ENCODE measurements around the gene GPRIN2. TPM values are rescaled to one million over a fixed set of nuclear protein-coding genes. Genes with fewer than 3 reads are reported as not detected.

The GPRIN2 gene
- total RNA-seq, 2 experiments from 2014 or later: not detected

DNA sequence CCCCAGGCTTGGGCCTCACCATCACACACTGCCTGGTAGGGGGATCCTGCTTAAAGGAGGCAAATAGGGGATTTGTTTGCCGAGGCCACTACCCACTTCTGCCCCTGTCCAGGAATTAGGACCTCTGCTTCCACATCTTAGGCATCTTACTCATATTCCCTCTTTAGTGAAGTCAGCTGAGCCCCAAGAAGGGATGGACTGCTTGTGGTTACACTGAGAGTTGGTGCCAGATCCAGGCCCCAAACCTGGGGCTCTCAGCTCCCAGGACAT lies 1.6 kb upstream of the GPRIN2 start:
- ChIA-PET POLR2A (no interaction called here), CTCF (no interaction called here)
- intact Hi-C loops (cut with DNase I, micrococcal nuclease): loop anchor here in 1 of 2 experiments (10.0 kb wide), 1 partner anchor 1677 kb away; no protein-coding TSS in a partner anchor
- TF ChIP-seq, protein P1, sequence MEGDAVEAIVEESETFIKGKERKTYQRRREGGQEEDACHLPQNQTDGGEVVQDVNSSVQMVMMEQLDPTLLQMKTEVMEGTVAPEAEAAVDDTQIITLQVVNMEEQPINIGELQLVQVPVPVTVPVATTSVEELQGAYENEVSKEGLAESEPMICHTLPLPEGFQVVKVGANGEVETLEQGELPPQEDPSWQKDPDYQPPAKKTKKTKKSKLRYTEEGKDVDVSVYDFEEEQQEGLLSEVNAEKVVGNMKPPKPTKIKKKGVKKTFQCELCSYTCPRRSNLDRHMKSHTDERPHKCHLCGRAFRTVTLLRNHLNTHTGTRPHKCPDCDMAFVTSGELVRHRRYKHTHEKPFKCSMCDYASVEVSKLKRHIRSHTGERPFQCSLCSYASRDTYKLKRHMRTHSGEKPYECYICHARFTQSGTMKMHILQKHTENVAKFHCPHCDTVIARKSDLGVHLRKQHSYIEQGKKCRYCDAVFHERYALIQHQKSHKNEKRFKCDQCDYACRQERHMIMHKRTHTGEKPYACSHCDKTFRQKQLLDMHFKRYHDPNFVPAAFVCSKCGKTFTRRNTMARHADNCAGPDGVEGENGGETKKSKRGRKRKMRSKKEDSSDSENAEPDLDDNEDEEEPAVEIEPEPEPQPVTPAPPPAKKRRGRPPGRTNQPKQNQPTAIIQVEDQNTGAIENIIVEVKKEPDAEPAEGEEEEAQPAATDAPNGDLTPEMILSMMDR (IDR thresholded peaks at IDR 0.05): no peak
- ATAC-seq (ENCODE audit: poor library complexity): no peak
- H3K9me3 Mint-ChIP-seq: no peaks in the 10 kb centered on the region
- no peak overlapping the region for H3K27ac Mint-ChIP-seq
- H3K4me3 ChIP-seq (ENCODE audit: low read length): no peak overlapping the region
- H3K9me3 ChIP-seq (ENCODE audit: control insufficient read depth in 1 of 2, insufficient read depth in 1 of 2, low read length in 2 of 2): peaks cover 0 to 16% of the 10 kb centered on the region in 2 experiments
- H3K4me1 Mint-ChIP-seq (ENCODE audit: low read depth): peaks cover 11% of the 10 kb centered on the region
- H3K27me3 Mint-ChIP-seq: no peaks in the 10 kb centered on the region
- H3K4me3 Mint-ChIP-seq: peak overlapping the region; percentile 26
- H3K27me3 ChIP-seq (ENCODE audit: control insufficient read depth in 1 of 2, insufficient read depth in 2 of 2, low read length in 2 of 2): peaks cover 50 to 67% of the 10 kb centered on the region in 2 experiments
- peaks cover 6% of the 10 kb centered on the region for H3K4me1 ChIP-seq (ENCODE audit: insufficient read depth, low read length)
- H3K36me3 Mint-ChIP-seq (ENCODE audit: low read depth): no peaks in the 10 kb centered on the region
- no peaks in the 10 kb centered on the region for H3K36me3 ChIP-seq (ENCODE audit: insufficient read depth, low read length)
- H3K27ac ChIP-seq (ENCODE audit: low read depth in 1 of 2, low read length in 2 of 2): no peak overlapping the region
- DNase-seq: peak in 1 of 14 experiments; percentile 3

DNA sequence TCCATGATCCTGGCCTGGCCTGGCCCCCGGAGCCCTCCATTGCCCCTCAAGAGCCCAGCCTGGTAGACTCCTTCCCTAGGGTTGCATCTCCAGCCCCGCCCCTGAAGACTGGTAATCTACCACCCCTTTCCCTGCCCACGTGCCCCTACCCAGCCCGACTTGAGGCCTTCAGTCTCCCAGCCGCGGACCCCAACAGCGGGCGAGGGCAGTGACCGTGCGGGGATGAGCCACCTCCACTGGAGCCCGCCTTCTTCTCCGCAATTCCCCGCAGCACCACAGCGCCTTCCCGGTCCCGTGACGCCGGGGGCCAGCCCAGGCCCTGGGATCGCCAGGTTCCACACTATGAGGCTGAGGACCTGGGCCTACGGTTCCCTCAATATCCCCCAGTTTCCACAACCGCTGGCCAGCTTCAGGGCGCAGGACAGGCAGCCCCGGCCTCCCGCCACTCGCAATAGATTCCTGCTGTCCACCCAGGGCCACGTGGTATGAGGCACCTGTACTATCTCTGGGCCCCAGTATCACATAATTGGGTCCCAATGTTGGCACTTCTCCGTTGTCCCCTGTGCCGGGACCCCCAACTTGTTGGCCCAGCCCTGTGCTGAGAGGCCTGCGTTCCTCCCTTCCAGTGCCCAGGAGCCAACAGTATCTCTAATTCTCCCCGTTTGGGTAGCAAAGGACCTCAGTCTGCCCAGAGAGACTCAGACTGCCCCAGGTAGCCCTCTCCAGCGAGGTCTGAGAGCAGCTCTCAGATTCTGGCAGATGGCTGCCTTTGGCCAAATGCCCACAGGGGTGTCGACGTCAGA lies 1.1 kb upstream of the GPRIN2 start:
- TF ChIP-seq, protein P1 (IDR thresholded peaks at IDR 0.05): no peak
- intact Hi-C loops (cut with DNase I, micrococcal nuclease): loop anchor here in 1 of 2 experiments (10.0 kb wide), 1 partner anchor 1677 kb away; no protein-coding TSS in a partner anchor
- CTCF ChIA-PET: no interaction called here
- Mint-ChIP-seq H3K27ac (no peak overlapping the region), H3K9me3 (no peaks in the 10 kb centered on the region), H3K36me3 (ENCODE audit: low read depth) (no peaks in the 10 kb centered on the region), H3K4me1 (ENCODE audit: low read depth) (peaks cover 11% of the 10 kb centered on the region), H3K4me3 (peak overlapping the region; percentile 8), H3K27me3 (no peaks in the 10 kb centered on the region)
- DNase-seq: peak in 1 of 14 experiments; percentile 10
- Histone ChIP-seq H3K36me3 (ENCODE audit: insufficient read depth, low read length) (no peaks in the 10 kb centered on the region), H3K4me3 (ENCODE audit: low read length) (no peak overlapping the region), H3K9me3 (ENCODE audit: control insufficient read depth in 1 of 2, insufficient read depth in 1 of 2, low read length in 2 of 2) (peaks cover 0 to 16% of the 10 kb centered on the region in 2 experiments), H3K4me1 (ENCODE audit: insufficient read depth, low read length) (peaks cover 6% of the 10 kb centered on the region), H3K27me3 (ENCODE audit: control insufficient read depth in 1 of 2, insufficient read depth in 2 of 2, low read length in 2 of 2) (peaks cover 50 to 67% of the 10 kb centered on the region in 2 experiments), H3K27ac (ENCODE audit: low read depth in 1 of 2, low read length in 2 of 2) (no peak overlapping the region)
- POLR2A ChIA-PET: no interaction called here
- no peak for ATAC-seq (ENCODE audit: poor library complexity)

DNA sequence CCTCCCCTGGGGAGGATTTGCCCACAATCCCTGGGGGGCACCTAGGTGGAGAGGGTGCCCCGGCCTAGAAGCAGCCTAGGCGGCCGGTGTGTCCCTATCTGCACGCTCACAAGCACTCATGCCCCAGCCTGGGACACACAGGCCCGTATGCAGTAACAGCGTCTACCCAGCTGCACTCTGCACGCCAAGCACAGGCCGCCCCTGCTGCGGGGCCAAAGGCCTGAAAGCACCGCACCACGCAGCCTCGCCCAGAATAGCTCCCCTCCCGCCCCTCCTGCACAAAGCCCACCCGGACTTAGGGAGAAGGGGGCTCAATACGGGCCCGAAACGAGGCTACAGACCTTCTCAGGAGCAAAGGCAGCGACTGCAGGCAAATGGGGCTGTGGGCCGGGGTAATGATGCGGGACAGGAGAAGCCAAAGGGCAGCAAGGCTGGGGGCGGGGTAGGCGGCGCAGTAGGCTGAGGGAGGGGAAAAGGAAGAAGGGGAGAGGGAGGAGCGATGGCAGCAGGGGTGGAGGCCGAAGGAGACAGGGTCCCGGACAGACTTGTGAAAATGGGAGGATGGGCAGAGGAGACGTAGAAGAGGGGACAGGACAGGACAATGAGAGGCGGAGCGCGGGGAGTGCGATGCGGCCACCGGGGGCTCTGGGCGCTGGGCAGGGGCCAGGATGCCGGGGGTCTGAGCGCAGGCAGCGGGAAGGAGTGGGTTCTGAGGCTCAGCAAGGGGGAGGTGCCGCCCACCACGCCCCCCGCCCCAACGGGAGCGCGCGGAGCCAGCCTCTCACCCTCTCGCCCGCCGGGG lies 544 bp downstream of the GPRIN2 start:
- CTCF ChIA-PET: no interaction called here
- no peak overlapping the region for H3K27ac ChIP-seq (ENCODE audit: low read depth in 1 of 2, low read length in 2 of 2)
- H3K4me1 Mint-ChIP-seq (ENCODE audit: low read depth): peaks cover 11% of the 10 kb centered on the region
- peaks cover 0 to 16% of the 10 kb centered on the region in 2 experiments for H3K9me3 ChIP-seq (ENCODE audit: control insufficient read depth in 1 of 2, insufficient read depth in 1 of 2, low read length in 2 of 2)
- TF ChIP-seq, protein P1 (IDR thresholded peaks at IDR 0.05): no peak
- H3K27ac Mint-ChIP-seq: no peak overlapping the region
- ATAC-seq (ENCODE audit: poor library complexity): no peak
- no peaks in the 10 kb centered on the region for H3K36me3 Mint-ChIP-seq (ENCODE audit: low read depth)
- intact Hi-C loops (cut with DNase I, micrococcal nuclease): loop anchor here in 1 of 2 experiments (10.0 kb wide), 1 partner anchor 1679 kb away; no protein-coding TSS in a partner anchor
- H3K4me3 Mint-ChIP-seq: no peak overlapping the region
- POLR2A ChIA-PET: no interaction called here
- no peak overlapping the region for H3K4me3 ChIP-seq (ENCODE audit: low read length)
- no peaks in the 10 kb centered on the region for H3K36me3 ChIP-seq (ENCODE audit: insufficient read depth, low read length)
- no peaks in the 10 kb centered on the region for H3K27me3 Mint-ChIP-seq
- H3K27me3 ChIP-seq (ENCODE audit: control insufficient read depth in 1 of 2, insufficient read depth in 2 of 2, low read length in 2 of 2): peaks cover 50 to 63% of the 10 kb centered on the region in 2 experiments
- H3K9me3 Mint-ChIP-seq: no peaks in the 10 kb centered on the region
- peak in 2 of 14 experiments; percentile 3 to 32 for DNase-seq
- H3K4me1 ChIP-seq (ENCODE audit: insufficient read depth, low read length): peaks cover 6% of the 10 kb centered on the region
